GM19043 (cell line): ENCODE measurements around the gene RFX4.

Source experiments
- ATAC-seq: cut with Tn5 transposase; IDR thresholded peaks from one replicate; pipeline ENCODE4 v1.9.1; 2021; ENCODE audit warnings: low read depth; ENCODE audit not compliant: unreplicated experiment

The RFX4 gene

GRCh38 chr12:106582641-106583230, at the start of gene RFX4:
Gene RFX4, plus strand, starts transcription at chr12:106583004. Its CDS starts 317 bp downstream, at chr12:106583321.
- no peak for ATAC-seq

DNA sequence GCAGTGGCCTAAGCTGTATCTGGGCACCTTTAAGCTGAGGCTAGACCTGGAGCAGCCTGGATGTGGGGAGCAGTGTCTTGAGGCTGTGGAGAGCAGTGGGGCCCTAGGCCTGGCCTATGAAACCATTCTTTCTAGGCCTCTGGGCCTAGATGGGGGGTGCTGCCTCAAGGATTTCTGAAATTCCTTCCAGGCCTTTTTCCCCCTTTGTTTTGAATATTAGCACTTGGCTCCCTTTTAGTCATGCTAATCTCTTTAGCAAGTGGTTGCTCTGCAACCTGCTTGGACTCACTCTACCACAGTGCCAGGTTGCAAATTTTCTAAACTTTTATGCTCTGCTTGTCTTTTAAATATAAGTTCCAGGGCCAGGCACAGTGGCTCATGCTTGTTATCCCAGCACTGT, 41.6 kb upstream of the RFX4 start:
- ATAC-seq = no peak

DNA sequence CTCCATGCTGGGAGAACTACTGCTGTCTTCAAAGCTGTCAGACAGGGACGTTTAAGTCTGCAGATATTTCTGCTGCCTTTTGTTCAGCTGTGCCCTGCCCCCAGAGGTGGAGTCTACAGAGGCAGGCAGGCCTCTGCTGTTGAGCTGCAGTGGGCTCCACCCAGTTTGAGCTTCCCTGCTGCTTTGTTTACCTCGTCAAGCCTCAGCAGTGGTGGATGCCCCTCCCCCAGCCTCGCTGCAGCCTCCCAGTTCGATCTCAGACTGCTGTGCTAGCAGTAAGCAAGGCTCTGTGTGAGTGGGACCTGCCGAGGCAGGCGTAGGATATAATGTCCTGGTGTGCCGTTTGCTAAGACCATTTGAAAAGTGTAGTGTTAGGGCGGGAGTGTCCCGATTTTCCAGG, 31.4 kb upstream of the RFX4 start:
- no peak for ATAC-seq

- ATAC-seq = no peak
Measured at GRCh38 chr12:106552228-106552627, 30.6 kb upstream of the RFX4 start.

GRCh38 chr12:106564678-106565329, 18.0 kb upstream of the RFX4 start:
- ATAC-seq = no peak

- no peak for ATAC-seq
Measured at GRCh38 chr12:106566771-106567170, 16.0 kb upstream of the RFX4 start.

GRCh38 chr12:106573239-106573638, 9.6 kb upstream of the RFX4 start:
- no peak for ATAC-seq

GRCh38 chr12:106576848-106577247, 6.0 kb upstream of the RFX4 start:
- ATAC-seq = no peak

DNA sequence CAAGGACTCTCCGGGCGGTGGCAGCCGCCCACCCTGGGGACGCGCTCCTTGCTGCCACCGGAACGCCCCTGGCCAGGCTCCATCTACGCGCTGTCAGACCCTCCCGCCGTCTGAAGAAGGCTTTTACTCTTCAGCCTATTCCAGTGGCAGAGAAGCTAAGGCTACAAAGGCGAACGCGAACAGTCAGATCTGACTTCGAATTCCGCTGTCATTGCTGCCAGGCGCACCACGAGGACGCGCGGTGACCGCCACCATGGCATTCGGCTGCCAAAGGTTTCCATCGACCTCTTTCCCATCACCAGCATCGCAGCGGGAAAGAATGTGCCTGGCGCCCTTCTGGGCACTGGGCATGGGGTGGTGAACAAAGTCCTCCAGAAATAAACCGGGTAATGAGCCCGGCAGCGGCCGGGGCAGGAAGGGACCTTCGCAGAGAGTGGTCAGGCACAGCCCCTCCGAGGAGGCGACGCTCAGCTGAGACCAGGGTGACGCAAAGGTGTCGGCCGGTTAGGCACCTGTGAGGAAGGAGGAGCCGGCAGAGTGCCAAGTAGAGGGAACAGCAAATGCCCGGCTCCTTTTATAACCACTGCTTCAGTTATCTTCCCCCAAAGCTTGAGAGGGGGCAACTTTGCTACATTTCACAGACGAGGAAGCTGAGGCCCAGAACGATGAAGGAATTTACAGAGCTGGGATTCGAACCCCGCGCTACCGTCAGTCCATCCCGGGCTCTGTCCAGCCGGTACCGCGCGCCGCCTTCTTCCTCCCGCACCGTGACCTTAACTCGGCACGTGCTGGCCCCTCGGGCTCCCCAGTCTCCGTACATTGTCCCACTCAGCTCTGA, 1.9 kb upstream of the RFX4 start:
- no peak for ATAC-seq

DNA sequence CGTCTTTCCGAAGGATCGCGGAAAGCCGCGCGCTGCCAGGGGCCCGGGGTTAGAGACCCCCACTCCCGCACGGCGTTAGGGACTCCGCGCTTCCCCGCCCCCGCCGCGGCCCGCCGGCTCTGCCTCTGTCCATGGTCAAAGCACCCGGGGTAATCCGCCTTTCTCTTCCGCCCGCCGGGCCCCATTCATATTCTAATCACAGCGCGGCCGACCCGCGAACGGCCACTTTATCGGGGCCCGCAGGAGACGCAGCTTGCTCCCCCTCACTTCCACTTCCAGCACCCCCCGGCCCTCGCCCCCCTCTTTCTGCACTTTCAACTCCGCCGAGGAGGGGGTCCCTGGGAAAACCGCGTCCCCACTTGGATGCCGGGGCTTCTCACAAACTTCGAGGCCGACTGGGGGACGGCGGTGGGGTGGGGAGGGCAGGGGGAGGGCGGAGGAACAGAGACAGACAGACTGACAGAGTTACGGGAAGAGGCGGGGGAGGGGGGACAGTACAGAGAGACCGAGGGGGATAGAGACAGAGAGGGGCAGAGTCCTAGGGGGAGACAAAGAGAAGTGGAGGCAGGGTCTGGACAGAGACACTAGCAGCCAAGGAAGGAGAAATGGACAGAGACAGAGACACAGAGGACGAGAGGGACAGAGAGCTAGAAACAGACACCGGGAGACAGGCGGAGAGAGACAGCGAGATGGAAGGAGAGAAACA, 1.1 kb upstream of the RFX4 start:
- no peak for ATAC-seq

GRCh38 chr12:106582249-106582591, 584 bp upstream of the RFX4 start:
- ATAC-seq = no peak

DNA sequence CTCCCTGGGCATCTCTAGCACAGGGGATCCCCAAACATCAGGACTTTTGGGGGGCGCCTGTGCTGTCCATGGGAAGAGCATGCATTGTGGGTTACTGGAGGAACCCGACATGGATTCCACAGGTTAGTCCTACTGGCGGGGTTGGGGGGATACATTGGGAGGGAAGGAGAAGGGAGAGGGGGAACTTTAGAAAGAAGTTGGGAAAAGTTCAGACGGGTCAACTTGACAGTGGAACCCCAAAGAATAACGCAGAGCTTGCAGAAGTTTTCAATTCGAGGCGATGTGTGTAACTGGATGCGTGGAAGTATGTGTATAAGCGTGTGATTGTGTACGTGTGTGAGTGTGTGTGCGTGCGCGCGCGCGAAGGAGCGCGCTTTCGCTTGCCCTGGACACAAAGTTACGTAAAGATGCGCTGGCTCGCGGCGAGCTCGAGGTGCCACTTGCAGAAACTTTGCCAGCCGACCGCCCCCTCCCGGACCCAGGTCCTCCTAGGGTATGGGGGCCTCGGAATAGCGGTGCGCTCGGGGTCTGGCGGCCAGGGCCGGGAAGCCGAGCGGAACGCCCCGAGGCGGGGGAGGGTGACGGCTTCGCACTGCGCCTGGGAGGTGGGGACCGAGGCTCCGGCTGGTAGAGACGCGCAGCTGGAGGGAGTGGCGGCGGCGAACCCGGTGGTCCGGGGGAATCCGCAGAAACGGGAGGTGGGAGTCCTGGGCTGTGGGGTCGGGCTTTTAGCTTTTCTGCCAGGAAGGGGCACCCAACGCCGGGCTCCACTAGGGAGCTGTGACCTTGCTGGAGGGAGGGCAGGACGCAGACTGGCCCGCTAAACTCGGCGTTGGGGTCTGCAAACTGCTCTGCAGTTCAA, 669 bp downstream of the RFX4 start:
- ATAC-seq = no peak

DNA sequence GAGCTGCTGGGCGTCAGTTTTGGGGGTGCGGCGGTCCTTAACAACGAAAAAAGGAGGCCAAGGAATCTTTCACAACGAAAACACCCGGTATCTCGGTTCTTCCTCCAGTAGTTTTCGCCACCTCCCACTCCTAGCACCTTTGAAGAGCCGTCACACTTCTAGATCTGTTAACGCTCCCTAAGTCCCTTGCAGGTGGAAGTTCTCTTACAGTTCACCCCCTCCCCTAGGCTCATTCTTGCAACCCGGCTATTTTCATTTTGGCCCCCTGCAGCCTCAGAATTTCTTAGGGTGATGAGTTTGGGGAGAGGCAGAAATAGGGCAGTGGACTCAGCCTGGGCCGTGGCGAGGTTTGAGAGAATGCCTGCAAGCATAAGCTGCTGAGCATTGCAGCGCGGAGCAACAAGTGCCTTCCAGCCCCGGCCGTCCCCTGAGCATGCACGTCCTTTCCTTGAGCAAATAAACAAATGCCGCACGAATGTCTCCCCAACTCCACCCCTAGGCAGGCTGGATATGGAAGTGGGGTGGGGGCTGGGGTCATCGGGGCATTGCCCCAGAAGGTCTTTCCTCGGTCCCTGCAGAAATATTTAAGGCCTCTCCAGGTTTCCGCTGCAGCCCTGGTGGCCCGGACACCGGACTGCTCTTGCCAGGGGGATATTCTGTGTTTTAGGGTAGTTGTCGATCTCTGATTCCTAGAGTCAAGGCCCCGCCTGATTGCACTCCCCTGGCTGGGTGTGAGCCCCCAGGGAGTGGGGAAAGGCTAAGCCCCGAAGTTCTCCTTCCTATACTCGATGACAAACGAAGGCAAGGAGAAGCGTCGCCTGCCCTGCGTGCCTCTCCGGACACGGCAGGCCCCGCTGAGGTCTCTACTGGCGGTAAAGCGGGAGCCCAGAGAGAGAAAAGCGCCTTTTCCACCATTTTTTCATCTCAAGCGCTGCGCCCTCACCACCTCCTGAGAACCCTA, 1.6 kb downstream of the RFX4 start:
- ATAC-seq = no peak

DNA sequence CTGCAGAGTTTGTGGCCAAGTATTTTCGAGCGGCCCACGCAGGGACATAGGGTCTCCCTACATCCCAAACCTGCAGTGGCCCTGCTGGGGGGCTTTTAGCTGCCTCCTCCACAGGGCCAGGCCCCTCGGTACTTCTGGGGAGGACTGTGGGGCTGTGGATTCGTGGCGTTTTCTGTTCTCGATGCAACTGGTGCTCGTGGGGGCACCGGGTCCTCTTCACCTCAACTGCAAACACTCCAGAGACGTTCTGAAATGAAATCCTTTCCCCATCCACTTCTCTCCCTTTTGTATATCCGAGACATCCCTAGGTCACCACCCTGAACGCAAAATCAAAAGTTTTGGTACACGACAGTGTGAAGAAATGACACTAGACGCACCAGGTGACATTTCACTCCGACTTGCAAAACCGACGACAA, 2.3 kb downstream of the RFX4 start:
- ATAC-seq = no peak

DNA sequence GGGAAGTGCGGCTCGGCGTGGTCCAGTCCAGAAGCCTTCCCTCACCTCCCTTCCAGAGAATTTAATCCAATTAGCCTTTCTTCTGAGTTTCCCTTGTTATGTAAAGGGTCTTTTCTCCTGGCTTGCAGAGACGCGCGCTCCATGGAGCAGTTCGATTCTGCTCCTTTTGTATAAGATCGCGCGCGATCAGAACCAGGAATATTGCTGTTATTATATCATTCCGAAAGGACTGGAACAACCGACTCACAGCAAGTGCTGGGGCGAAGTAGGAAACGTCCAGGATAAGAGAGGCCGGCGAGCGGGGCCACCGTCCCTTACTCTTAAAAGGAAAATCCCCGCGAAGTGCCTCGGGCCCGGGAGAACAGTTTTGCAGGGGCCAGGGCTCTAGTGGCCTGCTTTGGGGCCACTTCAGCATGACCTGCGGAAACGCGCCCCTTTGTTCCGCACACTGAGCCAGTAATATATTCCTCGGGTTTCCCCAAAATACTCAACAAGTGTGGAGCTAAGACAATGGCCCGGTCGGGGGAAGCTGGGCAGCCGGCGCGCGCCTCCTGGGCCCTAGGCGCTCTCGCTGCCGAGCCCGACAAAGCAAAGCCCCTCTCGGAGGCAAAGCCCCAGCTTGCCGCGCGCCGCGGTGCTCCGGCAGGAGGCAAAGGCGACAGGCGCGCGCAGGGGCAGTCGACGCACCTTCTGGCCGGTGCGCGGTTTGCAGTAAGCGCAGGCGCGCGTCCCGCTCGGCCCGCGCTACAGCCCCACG, 2.9 kb downstream of the RFX4 start:
- no peak for ATAC-seq

DNA sequence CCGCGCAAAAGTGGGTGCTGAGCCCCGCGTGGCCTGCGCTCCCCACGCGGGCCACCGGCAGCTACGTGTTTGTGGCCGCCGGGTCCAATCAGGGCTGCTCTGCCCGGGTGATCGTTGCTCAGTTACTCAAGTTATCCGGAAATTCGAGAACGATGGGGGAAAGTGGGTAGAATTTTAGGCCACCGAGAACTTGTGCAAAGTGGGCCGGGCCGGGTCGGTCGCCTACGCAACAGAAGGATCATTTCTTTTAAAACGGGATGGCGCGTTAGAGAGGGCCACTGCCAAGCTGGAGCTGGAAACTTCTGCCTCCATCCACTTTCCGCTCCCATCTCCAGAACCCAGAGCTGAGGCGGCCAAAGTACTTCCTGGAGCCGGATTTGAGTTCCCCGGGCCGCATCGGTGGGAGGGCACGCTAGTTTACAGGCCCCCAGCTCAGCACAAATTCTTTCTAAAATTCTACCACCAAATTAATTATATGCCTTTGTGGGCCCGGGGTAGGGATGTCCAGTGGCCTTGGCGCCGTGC, 3.5 kb downstream of the RFX4 start:
- ATAC-seq = no peak

DNA sequence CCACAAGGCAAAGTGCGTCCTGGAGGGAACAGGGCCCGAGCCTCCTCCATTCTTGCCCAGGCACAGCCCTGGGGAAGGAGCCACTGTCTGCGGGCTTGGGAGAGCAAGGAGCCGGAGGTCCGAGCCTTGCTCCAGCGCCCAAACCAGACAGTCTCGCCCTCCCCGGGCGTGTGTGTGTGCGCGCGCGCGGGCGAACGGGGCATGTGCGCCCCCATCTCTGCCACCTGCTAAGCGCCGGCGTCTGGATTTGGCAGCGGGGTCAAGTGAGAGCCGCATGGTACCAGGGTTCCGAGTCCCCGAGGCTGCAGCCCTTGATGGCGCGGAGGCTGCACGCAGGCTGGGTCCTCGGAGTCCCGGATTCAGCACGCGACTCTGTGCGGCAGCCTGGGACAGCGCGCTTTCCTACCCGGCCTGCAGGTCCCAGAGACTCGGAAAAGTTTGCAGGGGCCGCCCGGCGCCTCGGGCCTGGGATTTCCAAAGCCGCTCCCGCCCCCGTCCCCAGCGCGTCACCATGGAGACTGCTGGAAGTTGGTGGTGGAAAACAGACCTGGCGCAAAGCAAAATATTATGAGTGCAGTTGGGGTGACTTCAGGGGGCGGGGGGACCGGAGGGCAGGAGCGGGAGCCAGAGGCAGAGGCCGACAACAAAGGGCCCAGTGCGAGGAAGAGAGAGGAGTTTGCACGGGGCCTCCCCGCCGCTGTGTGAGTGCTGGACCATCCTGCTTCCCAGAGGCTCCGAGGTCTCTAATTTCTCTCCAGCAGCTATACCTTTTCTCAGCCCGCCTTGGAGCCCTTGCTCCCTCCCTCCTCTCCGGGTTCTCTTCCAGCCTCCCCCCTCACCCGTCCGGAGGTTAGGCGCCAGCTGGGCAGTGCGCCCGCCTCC, 4.2 kb downstream of the RFX4 start:
- ATAC-seq = no peak
